ENCODE measurements around the gene SNIP1.
"Not testable (repeated sequence)": the region's sequence is repeated elsewhere in the genome, so short reads cannot be mapped to it uniquely, and the experiment has no call there.

Gene SNIP1

DNA sequence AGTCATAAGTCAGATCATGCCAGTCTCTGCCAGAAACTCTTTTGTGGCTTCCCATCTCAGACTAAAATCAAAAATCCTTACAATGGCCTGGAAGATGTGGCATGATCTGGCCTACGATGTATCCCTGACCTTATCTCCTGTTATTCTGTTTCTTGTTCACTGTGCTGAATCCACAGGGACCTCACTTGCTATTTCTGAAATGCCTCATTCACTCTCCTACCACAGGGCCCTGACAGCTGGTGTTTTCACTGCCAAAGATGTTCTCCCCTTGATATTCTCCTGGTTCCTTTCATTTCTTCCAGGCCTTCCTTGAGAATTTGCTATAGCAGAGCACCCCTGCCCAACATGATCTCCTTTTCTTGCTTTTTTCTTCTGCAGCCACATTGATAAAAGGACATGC is 4.3 kb upstream of the SNIP1 start:
- DNase-seq, result no peak

DNA sequence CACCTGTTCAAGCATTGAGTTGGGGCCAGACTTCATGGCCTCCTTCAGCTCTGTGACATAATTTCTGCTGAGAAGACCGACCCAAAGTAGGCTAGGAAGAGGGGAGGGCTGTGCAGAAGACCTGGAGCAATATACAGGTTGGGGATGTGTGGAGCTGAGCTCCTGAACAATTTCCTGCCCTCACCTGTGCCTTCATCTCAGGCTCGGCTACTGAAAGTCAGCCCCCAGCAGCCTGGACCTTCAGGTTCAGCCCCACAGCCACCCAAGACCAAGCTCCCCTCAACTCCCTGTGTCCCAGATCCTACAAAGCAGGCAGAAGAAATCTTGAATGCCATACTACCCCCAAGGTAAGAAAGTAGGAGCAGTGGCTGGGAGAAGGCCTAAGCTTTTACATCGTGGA is 3.3 kb upstream of the SNIP1 start:
- no peak for DNase-seq

- no peak for DNase-seq
These were observed 2.7 kb upstream of the SNIP1 start, which contains the start of gene DNALI1 for GRCh38 chr1:37556712-37557196. Gene DNALI1 (plus strand): TSS chr1:37556940. CDS start chr1:37556995, 55 bp downstream.

DNA sequence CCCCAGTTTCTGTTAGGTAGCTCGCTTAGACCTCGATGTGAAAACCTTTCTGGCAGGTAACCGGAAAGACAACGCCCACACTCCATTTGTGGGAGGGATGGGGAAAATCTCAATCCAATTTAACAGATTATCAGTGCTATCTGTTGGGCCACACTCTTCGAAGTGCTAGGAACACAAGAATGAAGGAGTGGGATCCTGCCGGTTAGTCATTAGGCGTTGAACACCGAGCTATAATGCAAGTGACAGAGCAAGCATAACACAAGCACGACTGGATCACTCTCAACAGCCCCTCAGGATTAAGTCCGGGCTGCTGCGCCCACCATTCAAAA is 531 bp downstream of the SNIP1 start:
- DNase-seq, result no peak

DNA sequence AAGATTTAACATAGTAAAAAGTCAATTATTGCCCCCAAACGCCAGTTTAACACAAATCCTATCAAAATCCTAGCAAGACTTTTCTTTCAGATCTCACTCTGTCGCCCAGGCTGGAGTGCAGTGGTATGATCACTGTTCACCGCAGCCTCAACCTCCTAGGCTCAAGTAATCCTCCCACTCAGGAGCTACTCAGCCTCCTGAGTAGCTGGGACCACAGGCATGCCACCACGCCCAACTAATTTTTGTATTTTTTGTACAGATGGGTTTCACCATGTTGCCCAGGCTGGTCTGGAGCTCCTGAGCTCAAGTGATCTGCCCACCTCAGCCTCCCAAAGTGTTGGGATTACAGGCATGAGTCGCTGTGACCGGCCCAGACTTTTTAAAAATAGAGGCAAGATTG is 4.8 kb downstream of the SNIP1 start:
- no peak for DNase-seq

GRCh38 chr1:37545019-37545418 is 9.1 kb downstream of the SNIP1 start:
- no peak for DNase-seq

GRCh38 chr1:37544530-37544929 is 9.6 kb downstream of the SNIP1 start:
- DNase-seq, result no peak

DNA sequence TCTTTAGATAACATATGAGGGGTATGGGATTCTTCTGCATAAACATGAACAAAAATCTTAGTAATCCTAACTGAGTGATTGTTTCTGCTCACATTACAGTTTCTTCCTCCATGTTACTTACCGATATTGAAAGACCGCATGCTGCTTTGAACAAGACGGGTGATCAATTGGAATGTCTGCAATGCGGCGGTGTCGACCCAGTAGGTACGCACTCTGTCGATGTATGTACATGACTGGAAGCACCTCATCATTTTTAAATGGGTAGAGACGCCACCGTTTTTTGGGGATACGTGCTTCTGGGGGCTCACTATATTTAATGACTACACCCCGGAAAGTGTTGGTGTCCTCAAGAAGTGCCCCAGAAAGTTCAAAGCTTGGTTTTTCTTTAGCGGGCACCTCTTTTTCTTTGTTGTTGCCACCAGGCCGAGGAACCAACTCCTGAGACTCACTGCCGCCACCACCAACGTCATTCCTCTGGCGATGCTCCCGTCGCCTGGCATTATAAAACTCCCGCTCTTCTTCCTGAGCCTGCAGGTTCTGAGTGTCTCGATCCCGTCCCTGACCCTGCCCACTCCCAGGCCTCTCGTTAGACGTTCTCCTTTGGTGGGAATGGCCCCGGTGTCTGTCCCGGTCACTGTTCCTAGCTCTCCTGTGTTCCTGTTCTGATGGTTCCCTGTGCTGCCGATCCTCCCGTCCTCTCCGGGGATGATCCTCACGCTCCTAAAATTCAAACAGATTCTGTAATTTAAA is 13.9 kb downstream of the SNIP1 start:
- DNase-seq, result no peak

DNA sequence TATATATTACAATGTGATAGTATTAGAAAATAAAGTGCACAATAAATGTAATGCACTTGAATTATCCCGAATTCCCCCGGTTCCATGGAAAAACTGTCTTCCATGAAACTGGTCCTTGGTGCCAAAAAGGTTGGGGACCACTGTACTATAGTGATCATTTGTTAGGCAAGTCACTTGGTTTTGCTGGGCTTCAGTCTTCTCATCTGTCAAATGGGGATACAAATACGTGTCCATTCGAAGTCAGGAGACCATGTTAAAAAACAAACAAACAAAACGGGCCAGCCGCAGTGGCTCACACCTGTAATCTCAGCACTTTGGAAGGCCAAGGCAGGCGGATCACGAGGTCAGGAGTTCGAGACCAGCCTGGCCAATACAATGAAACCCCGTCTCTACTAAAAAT is 14.9 kb downstream of the SNIP1 start:
- not testable (repeated sequence) for DNase-seq

DNA sequence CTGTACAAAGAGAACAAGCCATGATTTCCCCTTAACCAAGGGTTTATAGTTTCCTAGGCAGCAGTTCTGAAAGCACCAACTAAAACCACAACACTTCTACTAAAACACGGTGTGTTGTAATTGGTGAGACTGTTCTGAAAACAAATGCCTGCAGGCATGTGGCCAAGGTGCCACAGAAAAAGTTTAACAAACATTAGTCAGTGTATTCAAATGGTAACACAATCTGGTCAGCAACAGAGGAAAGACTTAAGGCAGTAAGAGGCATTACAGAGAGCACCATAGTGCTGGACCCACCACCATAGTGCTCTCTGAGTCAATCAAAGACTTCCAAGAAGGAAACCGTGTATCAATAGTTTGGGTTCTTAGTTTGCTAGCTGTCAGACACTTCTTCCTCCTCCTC is 16.7 kb downstream of the SNIP1 start:
- no peak for DNase-seq

GRCh38 chr1:37533317-37534093 is 20.6 kb downstream of the SNIP1 start:
- no peak for DNase-seq

- DNase-seq, result not testable (repeated sequence)
These were observed 21.5 kb downstream of the SNIP1 start for GRCh38 chr1:37532418-37533156.

DNA sequence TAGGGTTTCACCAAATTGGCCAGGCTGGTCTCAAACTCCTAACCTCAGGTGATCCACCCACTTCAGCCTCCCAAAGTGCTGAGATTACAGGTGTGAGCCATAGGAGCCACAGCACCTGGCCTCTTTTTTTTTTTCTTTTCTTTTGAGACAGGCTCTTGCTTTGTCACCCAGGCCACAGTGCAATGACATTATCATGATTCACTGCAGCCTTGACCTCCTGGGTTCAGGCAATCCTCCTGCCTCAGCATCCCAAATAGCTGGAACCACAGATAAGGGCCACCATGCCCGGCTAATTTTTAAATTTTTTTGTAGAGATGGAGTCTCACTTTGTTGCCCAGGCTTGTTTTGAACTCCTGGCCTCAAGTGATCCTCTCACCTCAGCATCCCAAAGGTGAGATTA is 24.2 kb downstream of the SNIP1 start:
- not testable (repeated sequence) for DNase-seq

GRCh38 chr1:37519613-37520012 is 34.5 kb downstream of the SNIP1 start:
- DNase-seq, result no peak

DNA sequence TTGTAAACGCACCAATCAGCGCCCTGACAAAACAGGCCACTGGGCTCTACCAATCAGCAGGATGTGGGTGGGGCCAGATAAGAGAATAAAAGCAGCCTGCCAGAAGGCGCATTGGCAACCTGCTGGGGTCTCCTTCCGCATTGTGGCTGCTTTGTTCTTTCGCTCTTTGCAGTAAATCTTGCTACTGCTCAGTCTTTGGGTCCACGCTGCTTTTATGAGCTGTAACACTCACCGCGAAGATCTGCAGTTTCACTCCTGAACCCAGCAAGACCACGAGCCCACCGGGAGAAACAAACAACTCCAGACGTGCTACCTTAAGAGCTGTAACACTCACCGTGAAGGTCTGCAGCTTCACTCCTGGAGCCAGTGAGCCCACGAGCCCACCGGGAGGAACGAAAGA is 35.2 kb downstream of the SNIP1 start:
- DNase-seq, result not testable (repeated sequence)

- not testable (repeated sequence) for DNase-seq
These were observed 35.9 kb downstream of the SNIP1 start for GRCh38 chr1:37518241-37518640.

DNA sequence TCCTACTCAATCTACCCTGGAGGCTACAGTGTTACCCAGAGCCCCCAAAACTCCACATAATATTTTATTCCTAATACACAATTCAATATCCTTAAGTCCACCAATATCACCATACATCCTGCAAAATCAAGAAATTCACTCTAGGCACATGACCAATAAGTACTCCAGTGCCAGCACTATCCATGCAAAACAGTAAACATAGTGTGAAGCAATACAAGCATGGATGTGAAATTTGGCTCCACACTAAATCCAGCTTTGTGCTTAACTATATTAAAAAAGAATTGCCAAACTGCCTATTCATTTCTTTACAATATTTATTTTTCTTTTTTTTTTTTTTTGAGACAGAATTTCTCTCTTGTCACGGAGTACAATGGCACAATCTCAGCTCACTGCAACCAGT is 36.5 kb downstream of the SNIP1 start:
- DNase-seq, result no peak

GRCh38 chr1:37515185-37516034 is 38.7 kb downstream of the SNIP1 start:
- no peak for DNase-seq

- DNase-seq, result no peak
These were observed 39.5 kb downstream of the SNIP1 start, which contains the start of gene MEAF6 for GRCh38 chr1:37514350-37515184. Gene MEAF6 (minus strand): TSS chr1:37514766. CDS start chr1:37514746, 20 bp downstream.

GRCh38 chr1:37513795-37514349 is 40.2 kb downstream of the SNIP1 start:
- no peak for DNase-seq

- no peak for DNase-seq
These were observed 44.9 kb downstream of the SNIP1 start for GRCh38 chr1:37509181-37509580.
